ENCODE measurements around the gene SCN3B. TPM values are rescaled to one million over a fixed set of nuclear protein-coding genes. Genes with fewer than 3 reads are reported as not detected.
"Not testable (repeated sequence)": the region's sequence is repeated elsewhere in the genome, so short reads cannot be mapped to it uniquely, and the experiment has no call there.

The SCN3B gene
- 0.39 TPM in 1 of 2 replicates, not detected in the other for total RNA-seq (2014; rRNA removed; shearing (Covaris generic))

- peak; percentile 49 for DNase-seq (ENCODE audit: low spot score)
Observed at GRCh38 chr11:123654566-123655081, at the start of gene SCN3B. SCN3B (minus strand) TSS chr11:123654624; CDS start chr11:123653801, 823 bp downstream.

- DNase-seq (ENCODE audit: low spot score) = no peak
Observed at GRCh38 chr11:123702696-123703095, 48.3 kb upstream of the SCN3B start.

- DNase-seq (ENCODE audit: low spot score) = peak; percentile 19
Observed at GRCh38 chr11:123702139-123702538, 47.7 kb upstream of the SCN3B start.

GRCh38 chr11:123700772-123701171, 46.3 kb upstream of the SCN3B start:
- no peak for DNase-seq (ENCODE audit: low spot score)

- DNase-seq (ENCODE audit: low spot score) = no peak
Observed at GRCh38 chr11:123698546-123699127, 44.2 kb upstream of the SCN3B start.

- DNase-seq (ENCODE audit: low spot score) = no peak
Observed at GRCh38 chr11:123696183-123696582, 41.8 kb upstream of the SCN3B start.

- DNase-seq (ENCODE audit: low spot score) = no peak
Observed at GRCh38 chr11:123695231-123695630, 40.8 kb upstream of the SCN3B start.

- no peak for DNase-seq (ENCODE audit: low spot score)
Observed at GRCh38 chr11:123694551-123694950, 40.1 kb upstream of the SCN3B start.

- DNase-seq (ENCODE audit: low spot score) = no peak
Observed at GRCh38 chr11:123692961-123693360, 38.5 kb upstream of the SCN3B start.

GRCh38 chr11:123690485-123690884, 36.1 kb upstream of the SCN3B start:
- DNase-seq (ENCODE audit: low spot score) = peak; percentile 26

GRCh38 chr11:123684601-123685000, 30.2 kb upstream of the SCN3B start:
- no peak for DNase-seq (ENCODE audit: low spot score)

- DNase-seq (ENCODE audit: low spot score) = no peak
Observed at GRCh38 chr11:123683428-123684170, 29.2 kb upstream of the SCN3B start.

GRCh38 chr11:123682696-123683410, 28.4 kb upstream of the SCN3B start:
- DNase-seq (ENCODE audit: low spot score) = no peak

- no peak for DNase-seq (ENCODE audit: low spot score)
Observed at GRCh38 chr11:123681030-123681429, 26.6 kb upstream of the SCN3B start.

- no peak for DNase-seq (ENCODE audit: low spot score)
Observed at GRCh38 chr11:123678246-123678645, 23.8 kb upstream of the SCN3B start.

GRCh38 chr11:123677510-123677909, 23.1 kb upstream of the SCN3B start:
- no peak for DNase-seq (ENCODE audit: low spot score)

- DNase-seq (ENCODE audit: low spot score) = no peak
Observed at GRCh38 chr11:123674297-123674696, 19.9 kb upstream of the SCN3B start.

GRCh38 chr11:123672568-123672967, 18.1 kb upstream of the SCN3B start:
- no peak for DNase-seq (ENCODE audit: low spot score)

GRCh38 chr11:123671534-123671933, 17.1 kb upstream of the SCN3B start:
- DNase-seq (ENCODE audit: low spot score) = no peak

GRCh38 chr11:123670081-123670480, 15.7 kb upstream of the SCN3B start:
- no peak for DNase-seq (ENCODE audit: low spot score)

GRCh38 chr11:123665306-123665705, 10.9 kb upstream of the SCN3B start:
- no peak for DNase-seq (ENCODE audit: low spot score)

GRCh38 chr11:123659965-123660364, 5.5 kb upstream of the SCN3B start:
- not testable (repeated sequence) for DNase-seq (ENCODE audit: low spot score)

- DNase-seq (ENCODE audit: low spot score) = no peak
Observed at GRCh38 chr11:123659311-123659710, 4.9 kb upstream of the SCN3B start.

Measured in H4 (cell line).